Colon (tissue), 2 donors: Measurements from ENCODE around the gene NEK9.
"Not testable (repeated sequence)": the region's sequence is repeated elsewhere in the genome, so short reads cannot be mapped to it uniquely, and the experiment has no call there.

Source experiments
- FAIRE-seq: peaks from 2 replicates; lab custom pipeline; 2012; peaks lifted over from hg19 to GRCh38; lab: Jason Lieb, UNC
- donor health status: control.
- donor health status: control.

The NEK9 gene

DNA sequence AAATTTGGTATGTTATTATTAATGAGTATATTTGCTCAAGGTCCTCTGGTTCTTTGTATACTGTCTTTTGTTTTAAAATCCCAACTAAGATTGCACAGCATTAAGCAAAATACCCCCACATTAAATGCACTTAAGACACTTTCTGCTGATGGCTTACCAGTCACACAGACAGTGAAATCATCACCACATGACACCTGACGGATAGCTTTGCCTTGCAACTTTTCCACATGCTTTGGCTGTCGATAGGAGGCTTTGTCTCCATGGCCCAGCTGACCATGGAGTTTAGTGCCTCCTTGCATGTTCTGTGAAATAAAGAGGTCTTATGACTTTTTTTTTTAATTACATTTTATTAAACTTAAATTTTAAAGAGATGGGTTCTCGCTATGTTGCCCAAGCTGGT, 19.7 kb downstream of the NEK9 start:
- FAIRE-seq = no peak

DNA sequence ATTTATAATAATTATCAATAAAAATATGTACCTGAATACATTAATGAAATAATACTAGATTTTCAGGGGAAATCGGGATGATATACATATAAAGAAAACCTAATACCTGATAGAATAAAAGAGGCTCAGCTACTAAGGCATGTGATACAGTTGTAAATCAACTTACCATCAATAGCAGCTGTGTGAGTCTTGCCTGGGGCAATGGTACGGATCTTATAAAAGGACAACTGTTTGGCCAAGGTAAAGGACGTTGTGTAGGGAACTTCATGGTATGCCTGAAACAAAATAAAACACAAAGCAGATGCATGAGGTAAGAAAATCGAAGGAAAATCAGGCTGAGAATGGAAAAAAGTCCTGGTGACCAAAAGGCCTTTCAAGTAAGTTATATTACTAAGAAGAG, 25.4 kb downstream of the NEK9 start:
- FAIRE-seq = no peak

DNA sequence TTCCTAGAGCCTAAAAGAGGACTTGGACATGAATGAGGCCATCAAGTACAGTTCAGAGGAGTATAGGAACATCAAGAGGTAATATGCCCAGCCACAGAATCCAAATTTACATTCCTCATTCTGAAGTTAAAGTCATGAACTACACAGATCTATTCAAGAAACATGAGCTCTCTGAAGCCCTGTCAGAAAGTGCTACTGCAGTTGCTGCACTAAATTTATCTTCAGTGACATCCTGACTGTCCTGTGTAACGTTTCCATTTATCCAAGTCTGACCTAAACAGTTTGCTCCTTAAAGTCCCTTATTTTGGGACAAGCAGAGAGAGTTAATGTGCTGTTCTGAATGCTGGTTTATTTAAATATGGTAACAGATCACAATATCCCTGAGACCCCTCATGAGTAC, 28.2 kb downstream of the NEK9 start:
- FAIRE-seq = no peak

DNA sequence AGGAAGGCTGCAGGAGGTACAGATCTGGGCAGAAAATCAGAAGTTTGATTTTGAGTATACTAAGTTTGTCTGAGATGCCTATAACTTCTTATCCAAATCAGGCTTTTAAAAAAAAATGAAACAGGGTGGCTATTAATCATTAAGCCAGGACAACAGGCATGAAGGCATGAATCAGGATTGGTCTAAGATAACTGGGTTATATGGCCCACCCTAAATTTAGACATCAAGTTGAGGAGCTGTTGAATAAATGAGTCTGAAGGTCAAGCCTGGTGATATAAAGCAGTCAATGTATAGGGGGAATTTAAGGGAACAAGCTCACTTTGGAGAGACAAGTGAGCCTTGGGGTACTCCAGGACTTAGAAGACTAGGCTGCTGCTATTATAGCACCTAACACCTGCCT, 28.6 kb downstream of the NEK9 start:
- no peak for FAIRE-seq

DNA sequence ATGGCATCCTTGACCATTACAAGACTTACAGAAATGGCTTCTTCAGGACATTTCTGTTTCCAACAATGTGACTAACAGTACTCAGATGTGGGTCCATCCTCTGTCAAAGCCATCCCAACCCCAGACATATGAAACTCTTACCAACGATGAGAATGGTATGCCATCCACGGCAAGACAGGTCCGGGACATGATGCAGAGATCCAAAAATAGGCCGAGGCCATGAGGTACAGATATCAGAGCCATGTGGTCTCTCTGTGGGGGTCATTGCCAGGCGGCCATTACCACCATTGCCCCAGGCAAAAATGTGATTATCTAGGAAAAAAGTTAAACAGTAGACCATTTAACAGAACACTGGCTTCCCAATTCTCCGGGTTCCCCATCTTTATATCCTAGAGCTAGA, 29.9 kb downstream of the NEK9 start:
- FAIRE-seq = no peak

DNA sequence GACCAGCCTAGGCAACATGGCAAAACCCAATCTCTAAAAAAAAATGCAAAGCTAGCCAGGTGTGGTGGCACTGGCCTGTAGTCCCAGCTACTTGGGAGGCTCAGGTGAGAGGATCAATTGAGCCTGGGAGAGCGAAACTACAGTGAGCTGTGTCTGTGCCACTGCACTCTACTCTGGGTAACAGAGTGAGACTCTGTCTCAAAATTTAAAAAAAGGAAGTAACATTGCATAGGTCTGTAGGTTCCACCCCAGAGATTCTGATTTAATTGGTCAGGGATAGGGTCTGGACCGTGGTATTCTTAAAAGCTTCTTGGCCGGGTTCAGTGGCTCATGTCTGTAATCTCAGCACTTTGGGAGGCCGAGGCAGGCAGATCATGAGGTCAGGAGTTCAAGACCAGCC, 31.2 kb downstream of the NEK9 start:
- no peak for FAIRE-seq

DNA sequence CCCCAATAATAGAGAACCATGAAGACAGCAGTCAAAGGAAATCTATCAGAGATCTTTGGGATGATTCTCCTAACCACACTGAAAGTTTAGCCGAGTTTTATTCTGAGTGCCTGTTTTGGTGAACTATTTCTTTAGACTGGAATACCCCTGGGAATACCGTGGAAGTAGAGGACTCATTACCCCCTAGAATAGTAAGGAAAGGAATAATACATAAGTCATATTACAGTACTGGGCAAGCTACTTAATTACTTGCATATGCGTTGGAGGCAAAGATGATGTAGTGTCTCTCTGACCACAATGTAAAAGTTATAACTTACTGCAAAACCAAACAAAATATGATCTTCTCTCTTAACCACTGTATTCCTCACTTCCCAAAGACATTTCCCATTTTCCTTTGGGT, 32.0 kb downstream of the NEK9 start:
- no peak for FAIRE-seq

DNA sequence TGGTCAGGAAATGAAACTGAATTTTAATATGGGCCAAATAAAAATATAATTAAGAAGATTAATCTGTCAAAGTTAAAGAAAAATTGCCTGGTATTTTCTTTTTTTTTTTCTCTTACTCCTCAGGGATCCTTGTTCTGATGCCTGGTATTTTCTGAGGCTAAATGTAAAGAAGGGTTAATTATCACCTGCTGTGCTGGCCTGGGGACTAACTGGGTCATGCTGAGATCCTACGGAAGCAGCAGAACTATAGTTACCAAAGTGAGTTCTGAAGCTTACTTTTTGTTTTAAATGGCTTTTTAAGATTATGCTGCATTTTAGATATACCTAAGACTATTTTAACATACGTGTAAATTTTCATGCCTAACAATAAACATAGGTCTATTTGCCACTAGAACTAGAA, 34.1 kb downstream of the NEK9 start:
- no peak for FAIRE-seq

DNA sequence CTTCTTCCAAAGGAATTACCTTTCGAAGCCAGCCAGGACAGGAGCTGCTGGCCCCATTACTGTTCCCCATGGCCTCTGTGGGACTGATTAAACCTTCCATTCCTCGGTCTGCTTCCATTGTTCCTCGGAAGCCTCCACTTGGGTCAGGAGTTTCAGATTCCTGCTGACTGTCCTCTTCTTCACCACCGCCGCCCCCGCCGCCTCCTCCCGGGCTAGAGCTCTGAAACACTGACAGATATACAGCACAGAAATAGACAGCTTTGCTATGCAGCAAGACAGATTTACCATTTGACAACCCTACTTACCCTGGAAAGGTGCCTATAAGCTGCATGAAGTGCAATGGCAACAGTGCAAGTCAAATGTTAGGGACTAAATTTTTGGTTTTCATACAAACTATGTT, 35.6 kb downstream of the NEK9 start:
- FAIRE-seq = no peak

DNA sequence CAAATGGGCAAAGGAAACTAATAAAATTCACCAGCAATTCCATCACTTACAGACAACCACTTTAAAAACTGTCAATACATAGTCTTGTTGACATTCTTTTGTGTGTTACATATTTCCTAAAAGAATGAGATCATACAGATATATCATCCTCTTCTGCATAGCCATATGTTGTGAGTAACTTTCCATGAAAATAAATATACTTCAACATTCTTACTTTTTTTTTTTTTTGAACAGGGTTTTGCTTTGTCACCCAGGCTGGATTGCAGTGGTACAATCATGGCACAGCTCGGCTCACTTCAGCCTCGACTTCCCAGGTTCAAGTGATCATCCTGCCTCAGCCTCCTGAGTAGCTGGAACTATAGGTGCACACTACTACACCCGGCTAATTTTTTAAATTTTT, 36.5 kb downstream of the NEK9 start:
- FAIRE-seq = no peak

DNA sequence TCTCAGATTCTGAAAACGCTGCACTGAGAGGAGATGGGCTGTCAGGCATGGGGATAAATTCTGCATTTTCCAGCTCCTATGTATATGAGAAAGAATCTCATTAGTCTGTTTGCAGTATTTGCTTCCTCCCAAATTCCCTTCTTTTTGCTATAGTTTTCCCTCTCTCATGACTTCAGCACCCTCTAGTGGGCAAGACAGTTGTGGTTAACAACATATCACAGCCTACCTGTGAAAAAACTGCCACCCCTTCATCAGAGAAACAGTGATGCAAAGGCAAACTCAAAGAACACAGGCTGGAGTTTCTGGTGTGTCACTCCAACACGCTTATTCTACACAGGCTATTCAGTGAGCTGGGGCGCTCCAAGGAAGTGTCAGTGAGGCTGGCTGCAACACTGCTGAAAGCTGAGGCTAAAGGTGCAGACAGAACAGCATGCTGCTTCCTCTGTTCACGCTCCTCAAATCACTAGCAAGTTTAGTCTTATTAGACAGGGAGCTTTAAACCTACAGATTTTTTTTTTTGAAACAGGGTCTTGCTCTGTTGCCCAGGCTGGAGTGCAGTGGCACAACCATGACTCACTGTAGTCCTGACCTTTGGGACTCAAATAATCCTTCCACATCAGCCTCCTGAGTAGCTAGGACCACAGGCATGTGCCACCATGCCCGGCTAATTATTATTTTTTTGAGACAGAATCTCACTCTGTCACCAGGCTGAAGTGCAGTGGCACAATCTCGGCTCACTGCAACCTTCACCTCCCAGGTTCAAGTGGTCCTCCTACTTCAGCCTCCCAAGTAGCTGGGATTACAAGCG, 38.1 kb downstream of the NEK9 start:
- no peak for FAIRE-seq

DNA sequence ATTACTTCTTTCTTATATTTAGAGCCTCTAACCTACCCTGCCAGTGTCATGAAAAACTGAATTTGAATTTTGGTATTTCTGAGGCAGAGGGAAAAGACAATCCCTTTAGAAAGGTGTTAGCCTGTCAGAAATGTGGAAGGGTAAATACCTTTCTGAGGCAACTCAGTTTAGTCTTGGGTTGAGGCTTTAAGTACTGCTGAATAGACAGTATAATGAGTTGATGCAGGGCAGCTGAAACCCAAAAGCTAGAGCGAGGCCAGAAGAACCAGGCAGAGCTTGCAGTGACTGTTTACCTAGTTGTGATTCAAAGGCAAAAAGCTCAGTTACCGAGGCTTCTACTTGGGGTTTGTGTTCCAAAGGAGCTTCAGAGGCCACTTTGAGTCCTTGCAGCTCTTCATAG, 38.7 kb downstream of the NEK9 start:
- no peak for FAIRE-seq

DNA sequence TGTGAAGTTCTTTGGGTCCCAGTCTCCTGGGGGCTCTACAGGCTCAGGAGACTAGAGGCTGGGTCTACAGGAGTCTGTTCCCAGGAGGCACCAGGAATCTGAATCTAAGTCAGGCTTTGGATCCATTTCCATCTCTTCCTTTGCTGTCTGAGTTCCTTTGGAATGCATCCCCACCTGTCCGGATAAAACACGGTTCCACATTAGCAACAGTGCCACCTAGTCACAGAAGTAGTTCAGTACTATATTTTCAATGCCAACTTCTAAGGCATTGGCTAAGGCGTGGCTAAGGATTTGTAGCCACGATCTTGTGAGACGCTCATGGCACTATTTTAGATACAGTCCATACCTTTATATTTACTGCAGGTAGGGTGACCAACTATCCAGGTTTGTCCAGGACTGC, 42.3 kb downstream of the NEK9 start:
- FAIRE-seq = no peak

DNA sequence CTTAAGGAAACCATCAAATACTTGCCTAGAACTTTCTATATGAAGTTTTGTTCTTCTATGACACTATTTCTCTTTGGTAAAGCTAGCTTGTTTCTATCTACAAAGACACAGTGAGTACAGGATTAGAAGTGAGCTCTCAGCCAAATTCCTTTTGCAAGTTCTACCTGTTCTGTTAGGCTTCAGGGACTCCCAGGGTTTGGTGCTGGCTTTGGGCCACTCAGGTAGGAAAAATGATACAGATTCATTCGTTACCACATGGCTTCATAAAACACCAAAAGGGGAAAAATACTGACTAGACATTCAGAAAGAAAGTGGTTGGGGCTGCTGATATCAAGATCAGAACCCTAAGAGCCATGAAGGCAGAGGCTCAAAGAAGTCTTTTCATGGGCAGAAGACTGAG, 43.6 kb downstream of the NEK9 start:
- no peak for FAIRE-seq

DNA sequence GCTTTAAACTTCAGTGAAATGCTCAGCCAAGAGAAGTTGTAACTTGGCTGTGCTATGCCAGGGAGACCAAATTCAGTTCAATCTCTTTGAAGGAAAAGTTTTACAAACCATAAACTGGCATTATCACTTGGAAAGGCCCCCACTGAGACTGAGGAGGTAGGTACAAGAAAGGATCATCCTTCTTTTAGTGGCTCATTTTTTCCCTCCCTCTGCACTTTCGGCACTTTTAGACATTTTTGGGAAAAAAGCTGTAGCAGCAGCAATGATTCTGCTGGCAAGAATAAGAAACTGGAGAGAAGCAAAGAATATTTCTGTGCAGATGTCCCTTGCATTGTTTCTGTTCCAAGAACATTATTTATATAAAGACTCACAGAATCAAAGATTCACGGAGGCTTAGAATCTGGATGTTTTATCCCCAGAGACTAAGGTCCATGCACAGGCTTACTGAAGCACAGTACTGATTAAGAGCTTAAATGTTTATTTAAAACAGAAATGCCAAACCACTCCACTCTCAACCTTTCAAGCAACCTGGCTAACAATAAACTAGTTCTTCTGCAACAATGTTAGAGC, 45.1 kb downstream of the NEK9 start:
- FAIRE-seq = no peak

DNA sequence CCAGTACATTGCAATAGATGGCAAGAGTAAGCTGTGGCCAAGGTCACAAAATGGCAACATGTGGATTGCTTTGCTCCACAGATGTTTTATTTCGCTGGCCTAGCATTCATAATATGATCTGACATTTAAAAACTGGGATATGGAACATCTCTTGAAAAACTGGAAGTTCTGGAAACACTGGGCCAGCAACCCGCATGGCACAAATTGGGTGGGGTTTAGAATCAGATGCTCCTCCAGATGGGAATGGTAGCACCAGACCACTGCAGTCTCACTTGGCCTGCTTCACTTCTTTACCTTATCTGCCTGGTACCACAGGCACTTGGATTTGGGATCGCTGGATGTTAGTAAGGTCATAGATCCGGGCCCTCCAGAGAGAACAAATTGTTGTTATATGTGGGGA, 47.3 kb downstream of the NEK9 start:
- no peak for FAIRE-seq

DNA sequence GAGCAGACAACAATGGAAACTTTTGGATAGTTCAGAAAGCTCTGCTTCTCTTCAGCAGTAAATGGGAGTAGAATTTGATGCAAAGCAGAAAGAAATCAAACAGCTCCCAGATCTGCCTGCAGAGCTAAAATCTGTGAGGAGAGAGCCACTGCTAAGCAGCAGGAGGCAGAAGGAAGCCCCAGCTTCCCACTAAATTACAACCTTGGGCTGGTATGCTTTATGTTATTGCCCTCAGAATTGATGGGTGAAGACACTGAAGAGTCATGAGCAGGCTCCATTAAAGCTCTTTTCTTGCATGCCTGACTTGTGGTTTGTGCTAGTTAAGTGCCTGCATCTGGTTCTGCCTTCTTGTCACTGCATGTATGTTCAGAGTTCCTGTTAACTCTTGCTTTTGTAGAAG, 49.1 kb downstream of the NEK9 start:
- no peak for FAIRE-seq

DNA sequence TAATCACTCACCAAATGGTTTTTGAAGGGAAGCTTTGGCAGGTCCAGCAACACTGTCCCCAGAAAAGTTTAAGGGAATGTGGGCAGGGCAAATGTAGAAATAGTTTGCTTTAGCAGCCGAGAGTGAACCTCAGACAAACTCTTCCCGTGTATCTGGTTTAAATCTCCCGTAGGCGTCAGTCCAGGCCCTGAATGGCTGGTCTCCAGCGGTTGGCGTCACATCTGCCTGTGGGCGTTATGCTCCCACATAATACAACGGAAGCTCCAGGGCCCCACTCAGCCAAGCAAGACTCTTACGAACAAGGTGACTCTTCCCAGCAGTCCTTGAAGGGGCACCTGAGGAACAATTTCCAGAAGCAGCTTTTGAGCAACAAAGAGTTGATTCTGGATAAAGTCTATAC, 56.5 kb downstream of the NEK9 start:
- FAIRE-seq = no peak

DNA sequence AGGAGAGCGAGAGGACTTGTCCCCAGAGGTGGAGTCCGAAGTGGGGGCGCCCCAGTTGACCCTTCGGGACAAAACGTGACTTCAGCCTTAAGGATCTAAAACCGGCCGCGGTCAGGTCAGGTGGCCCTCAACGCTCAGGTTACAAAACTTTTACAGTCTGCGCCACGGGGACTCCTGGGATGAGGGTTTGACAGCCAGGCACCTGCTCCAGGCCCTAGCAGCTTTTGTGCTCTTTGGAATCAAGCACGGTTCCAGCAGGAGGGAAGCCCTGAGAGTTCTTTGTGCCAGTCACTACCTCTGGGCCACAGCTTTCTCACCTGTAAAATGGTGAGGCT, 57.1 kb downstream of the NEK9 start:
- FAIRE-seq = no peak

DNA sequence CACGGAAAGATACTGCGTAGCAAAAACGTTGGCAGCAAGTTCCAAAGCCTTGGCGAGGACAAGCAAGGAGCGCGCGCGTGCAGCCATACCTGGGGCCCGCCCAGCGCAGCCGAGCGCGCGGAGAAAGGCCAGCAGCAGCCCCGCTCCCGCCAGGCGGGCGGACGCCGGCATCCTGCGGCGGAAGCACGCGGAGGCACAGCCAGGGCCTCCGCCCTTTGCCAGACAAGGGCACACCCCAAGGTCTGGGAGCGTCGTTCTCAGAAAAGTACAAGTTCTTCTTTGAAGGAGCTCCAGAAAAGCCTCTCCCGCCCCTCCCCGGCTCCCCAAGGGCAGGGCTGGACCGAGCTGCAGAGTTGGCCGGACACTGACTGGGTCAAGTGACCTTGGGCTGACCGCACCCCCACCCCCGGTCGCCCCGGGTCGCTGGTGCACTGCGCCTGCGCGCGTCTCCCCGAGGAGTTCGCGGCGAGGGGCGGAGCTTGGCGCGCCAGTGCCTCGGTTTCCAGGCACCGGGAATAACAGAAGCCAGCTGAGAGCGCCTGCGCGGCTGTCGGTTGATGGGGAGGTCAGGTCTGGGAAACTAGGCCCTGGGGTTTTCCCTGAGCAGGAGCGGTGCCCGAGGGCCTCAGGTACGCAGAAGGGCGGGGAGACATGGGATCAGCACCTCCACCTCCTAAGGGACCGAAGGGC, 57.6 kb downstream of the NEK9 start, which contains the start of gene ZC2HC1C:
ZC2HC1C (plus strand) TSS at position 521 of the 690 bp plus-strand sequence. CDS start 933 bp downstream, outside the sequence.
- FAIRE-seq = no peak

DNA sequence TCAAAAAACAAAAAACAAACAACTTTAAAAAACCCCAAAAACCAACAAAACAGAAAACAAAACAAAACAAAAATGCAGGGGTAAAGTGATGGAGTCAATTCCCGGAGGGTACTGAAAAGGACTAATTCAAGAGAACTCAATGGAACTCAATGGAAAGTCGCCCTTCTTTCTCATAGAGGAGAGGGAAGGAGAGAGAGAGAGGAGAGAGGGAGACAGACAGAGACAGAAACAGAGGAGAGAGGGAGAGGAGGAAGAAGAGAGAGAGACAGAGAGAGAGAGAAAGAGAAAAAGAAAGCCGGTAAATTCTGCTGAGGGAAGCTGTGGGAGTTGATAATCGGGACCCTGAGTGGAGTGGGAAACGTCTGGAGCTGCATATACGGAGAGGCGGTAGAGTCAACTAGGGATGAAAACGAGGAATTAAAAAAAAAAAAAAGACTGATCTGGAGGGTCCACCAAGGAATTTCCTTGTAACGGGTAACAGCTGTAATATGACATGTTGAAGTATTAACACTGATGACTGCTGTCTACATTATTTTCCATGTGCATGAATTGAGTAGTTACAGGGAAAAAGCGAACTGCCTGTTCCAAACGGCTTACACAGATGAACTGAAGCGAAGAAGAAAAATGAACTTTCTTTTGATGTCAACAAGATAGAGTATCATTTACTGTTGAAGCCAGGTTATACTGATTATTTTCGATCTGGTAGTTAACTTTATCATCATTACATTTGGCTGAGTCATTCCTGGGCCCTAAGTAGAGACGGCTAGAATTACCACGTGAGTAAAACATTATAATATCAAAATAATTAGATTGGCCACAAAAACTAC, 58.3 kb downstream of the NEK9 start:
- no peak for FAIRE-seq

DNA sequence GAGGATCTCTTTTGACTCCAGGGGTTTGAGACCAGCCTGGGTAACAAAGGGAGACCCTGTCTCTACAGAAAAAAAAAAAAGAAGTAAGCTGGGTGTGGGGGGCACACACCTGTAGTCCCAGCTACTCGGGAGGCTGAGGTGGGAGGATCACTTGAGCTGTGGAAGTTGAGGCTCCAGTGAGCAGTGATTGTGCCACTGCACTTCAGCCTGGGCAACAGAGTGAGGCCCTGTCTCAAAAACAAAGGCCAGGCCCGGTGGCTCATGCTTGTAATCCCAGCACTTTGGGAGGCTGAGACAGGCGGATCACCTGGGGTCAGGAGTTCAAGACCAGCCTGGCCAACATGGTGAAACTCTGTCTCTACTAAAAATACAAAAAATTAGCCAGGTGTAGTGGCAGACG, 59.1 kb downstream of the NEK9 start:
- FAIRE-seq = not testable (repeated sequence)

DNA sequence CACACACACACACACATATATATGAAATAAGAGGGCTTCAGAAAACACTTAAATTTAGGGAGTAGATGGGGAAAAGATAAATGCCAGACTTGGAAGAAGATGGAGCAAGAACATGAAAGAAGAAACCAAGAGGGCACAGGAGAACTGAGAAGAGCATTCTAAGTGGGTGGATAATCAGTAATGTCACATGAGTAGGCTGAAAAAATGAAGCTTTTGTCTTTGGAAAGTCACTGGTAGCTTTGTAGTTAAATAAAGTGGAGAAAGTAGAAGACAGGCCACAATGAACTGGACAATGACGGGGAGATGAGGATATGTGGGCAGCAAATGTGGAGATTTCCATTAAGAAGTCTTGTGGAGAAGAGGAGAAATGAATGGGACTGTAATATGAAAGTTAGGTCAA, 59.6 kb downstream of the NEK9 start:
- no peak for FAIRE-seq
